KBM-7 (cell line): ENCODE measurements around the gene PLP1.
"Not testable (repeated sequence)": the region's sequence is repeated elsewhere in the genome, so short reads cannot be mapped to it uniquely, and the experiment has no call there.

Experiments used
- DNase-seq: peaks from one replicate; pipeline ENCODE4 v3.0.0-alpha.2; 2015
- in situ Hi-C: fragments of 300-500 bp; cut with MboI; formaldehyde crosslinking; loops from 2 replicates; pipeline ENCODE4 v1.14.3; 2020; ENCODE audit warnings: low sequenced_read_pairs, low pct_unique_long_range_greater_than_20kb, mixed read lengths

Gene PLP1

GRCh38 chrX:103817502-103817901 lies 40.9 kb downstream of the PLP1 start:
- DNase-seq, result peak; percentile 71
- in situ Hi-C loops, result loop anchor here (25.0 kb wide), 1 partner anchor 280 kb away; no protein-coding TSS in a partner anchor

- no peak for DNase-seq
- in situ Hi-C loops, result loop anchor here (25.0 kb wide), 1 partner anchor 282 kb away; no protein-coding TSS in a partner anchor
Observed at GRCh38 chrX:103818842-103819619, 42.4 kb downstream of the PLP1 start.

- DNase-seq, result not testable (repeated sequence)
- in situ Hi-C loops, result loop anchor here (25.0 kb wide), 1 partner anchor 284 kb away; no protein-coding TSS in a partner anchor
Observed at GRCh38 chrX:103820802-103821201, 44.2 kb downstream of the PLP1 start.

GRCh38 chrX:103823591-103823990 lies 47.0 kb downstream of the PLP1 start:
- in situ Hi-C loops, result loop anchor here (25.0 kb wide), 1 partner anchor 286 kb away; no protein-coding TSS in a partner anchor

GRCh38 chrX:103825881-103826280 lies 49.2 kb downstream of the PLP1 start:
- no peak for DNase-seq
- in situ Hi-C loops, result no loop called here

More at GRCh38 chrX:103823591-103823990, 47.0 kb downstream of the PLP1 start:
- no peak for DNase-seq

GRCh38 chrX:103828529-103828928 lies 51.9 kb downstream of the PLP1 start:
- in situ Hi-C loops, result no loop called here
- DNase-seq, result no peak

- in situ Hi-C loops, result no loop called here
- DNase-seq, result no peak
Observed at GRCh38 chrX:103830848-103831247, 54.2 kb downstream of the PLP1 start.

GRCh38 chrX:103831342-103831802 lies 54.7 kb downstream of the PLP1 start:
- in situ Hi-C loops, result no loop called here
- DNase-seq, result peak; percentile 46

- DNase-seq, result peak; percentile 16
- in situ Hi-C loops, result no loop called here
Observed at GRCh38 chrX:103831803-103832544, 55.3 kb downstream of the PLP1 start, which contains the start of gene RAB9B. Gene RAB9B, minus strand, starts transcription at chrX:103832257. Its CDS starts 6,473 bp downstream, at chrX:103825784.

- no peak for DNase-seq
- in situ Hi-C loops, result no loop called here
Observed at GRCh38 chrX:103839404-103839803, 62.8 kb downstream of the PLP1 start.
